ENCODE results near the gene TMCC2.

DNA sequence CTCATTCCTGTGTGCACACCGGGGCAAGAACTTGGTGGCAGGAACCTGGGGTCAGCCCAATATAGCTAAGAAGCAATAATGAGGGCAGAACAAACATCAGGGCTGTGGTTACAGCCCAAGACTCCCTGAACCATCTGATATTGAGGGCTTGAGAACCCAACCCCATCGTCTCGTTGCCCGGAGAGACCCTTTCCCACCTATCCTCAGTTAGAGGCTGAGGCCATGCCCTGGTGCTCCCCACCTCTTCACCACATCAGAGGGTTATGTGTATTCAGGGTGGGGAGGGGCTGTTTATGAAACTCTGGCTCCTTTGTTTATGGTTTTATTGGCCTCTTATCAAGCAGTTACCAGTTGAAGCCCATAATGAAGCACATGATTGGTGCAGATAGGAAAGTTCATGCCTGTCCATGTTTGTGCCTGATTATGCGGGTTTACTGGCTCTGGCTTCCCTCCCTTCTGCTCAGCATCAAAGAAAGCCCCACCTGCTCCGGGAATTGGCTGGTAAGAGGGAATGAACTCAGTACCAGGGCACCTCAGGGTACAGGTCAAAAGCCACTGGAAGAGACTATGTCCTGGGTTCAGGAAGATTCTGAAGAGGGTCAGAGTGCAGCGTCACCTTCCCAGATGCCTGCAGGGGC, 79.3 kb downstream of the TMCC2 start:
- TF ChIP-seq CTCF (IDR thresholded peaks at IDR 0.05) (no peak), SIN3A (IDR thresholded peaks at IDR 0.05; ENCODE audit: borderline replicate concordance, insufficient read depth, low read depth, low read length) (no peak), TCF7L2 (IDR thresholded peaks at IDR 0.05; ENCODE audit: low read depth, low read length) (no peak), POLR2AphosphoS5 (IDR thresholded peaks at IDR 0.05; ENCODE audit: low read depth, low read length) (no peak; the same call in 1 of the 2 replicates)
